Gastrocnemius medialis (tissue), 4 donors: ENCODE measurements around the gene GTF3C5. TPM values are rescaled to one million over a fixed set of nuclear protein-coding genes. Genes with fewer than 3 reads are reported as not detected.

Experiments used
- ATAC-seq, 2 donors: fragments of 150-250 bp; one replicate each; pipeline ENCODE4 v1.9.1; 2016
- DNase-seq, 2 donors: peaks; one replicate each; pipeline ENCODE4 v3.0.0-alpha.2; 2019
- H3K27ac ChIP-seq, 4 donors: fragments of 200-600 bp; sonication (generic); 1 replicate in 1 of 4; 2 replicates in 3 of 4; pipeline ENCODE4 v1.5.1; 2016 to 2018; ENCODE audit warnings: mild to moderate bottlenecking in 2 of 4, moderate library complexity in 1 of 4
- H3K27me3 ChIP-seq, 3 donors: fragments of 200-600 bp; sonication (generic) in 2 of 3; 1 replicate in 1 of 3; 2 replicates in 2 of 3; pipeline versions ENCODE4 v1.5.1 to v1.6.0; 2016 to 2019; ENCODE audit warnings: mild to moderate bottlenecking in 1 of 3, moderate library complexity in 1 of 3
- H3K36me3 ChIP-seq, 2 donors: fragments of 200-600 bp; sonication (generic) in 1 of 2; one replicate each; pipeline ENCODE4 v1.5.1; 2017 to 2018
- H3K4me1 ChIP-seq, 2 donors: fragments of 200-600 bp; sonication (generic) in 1 of 2; one replicate each; pipeline ENCODE4 v1.5.1; 2016 to 2017; ENCODE audit warnings: mild to moderate bottlenecking in 2 of 2
- H3K4me3 ChIP-seq, 4 donors: fragments of 200-600 bp; sonication (generic) in 3 of 4; 1 replicate in 1 of 4; 2 replicates in 3 of 4; pipeline ENCODE4 v1.5.1; 2016 to 2019; ENCODE audit warnings: mild to moderate bottlenecking in 2 of 4
- H3K9me3 ChIP-seq, 3 donors: fragments of 200-600 bp; sonication (generic) in 2 of 3; 1 replicate in 1 of 3; 2 replicates in 2 of 3; pipeline ENCODE4 v1.5.1; 2016 to 2019
- CTCF ChIP-seq, 5 experiments: fragments of 450-650 bp in 3 of 5; fragments of 200-600 bp in 2 of 5; sonication (generic) in 2 of 5; IDR thresholded peaks in 4 of 5; conservative IDR thresholded peaks in 1 of 5; 1 replicate in 4 of 5; 2 replicates in 1 of 5; pipeline ENCODE4 v1.5.1; 2016 to 2019; ENCODE audit warnings: antibody characterized with exemption in 5 of 5, mild to moderate bottlenecking in 3 of 5, moderate library complexity in 3 of 5
- POLR2A ChIP-seq, 2 donors: fragments of 450-650 bp; IDR thresholded peaks; one replicate each; pipeline ENCODE4 v1.6.1; 2017; ENCODE audit warnings: antibody characterized with exemption in 2 of 2, mild to moderate bottlenecking in 2 of 2, moderate library complexity in 2 of 2
- in situ Hi-C, 4 donors: fragments of 200-750 bp; cut with MboI; loops; one replicate each; pipeline versions ENCODE4 v1.15.0 to v1.8.0; 2017; ENCODE audit warnings: low sequenced_read_pairs in 4 of 4
- intact Hi-C: fragments of 100-400 bp; cut with DNase I; formaldehyde crosslinking; loops from one replicate; pipeline ENCODE4 v1.15.1; 2023; ENCODE audit warnings: low total_unique reads
- total RNA-seq, 4 donors: library from RNA; depleted of rRNA; stranded (reverse); fragments of >200 nt; gene quantifications; one replicate each; pipeline versions ENCODE4 v1.1.0 to v1.2.3, GENCODE V29; 2016

Gene GTF3C5
- total RNA-seq, 4 donors from 2014 or later = 48.1 to 55.3 (median 51.5) TPM

GRCh38 chr9:132998831-132999635 lies 31.8 kb upstream of the GTF3C5 start:
- in situ Hi-C loops (no loop called here), intact Hi-C loops (no loop called here)
- TF ChIP-seq POLR2A (IDR thresholded peaks at IDR 0.05) (no peak), CTCF (IDR thresholded peaks at IDR 0.05 in 4 of 5, conservative IDR thresholded peaks at IDR 0.05 in 1 of 5) (no peak)
- H3K9me3 ChIP-seq = no peaks in the 10 kb centered on the region
- no peak for ATAC-seq
- peaks cover 12 to 33% (median 21%) of the 10 kb centered on the region in 3 donors for H3K27me3 ChIP-seq
- no peak for DNase-seq
- no peak overlapping the region for H3K4me3 ChIP-seq
- no peaks in the 10 kb centered on the region for H3K36me3 ChIP-seq
- H3K4me1 ChIP-seq = no peaks in the 10 kb centered on the region
- H3K27ac ChIP-seq = no peak overlapping the region

- Histone ChIP-seq H3K27ac (no peak overlapping the region), H3K27me3 (peaks cover 12 to 22% (median 18%) of the 10 kb centered on the region in 3 donors), H3K9me3 (no peaks in the 10 kb centered on the region), H3K4me3 (no peak overlapping the region), H3K4me1 (no peaks in the 10 kb centered on the region), H3K36me3 (no peaks in the 10 kb centered on the region)
- ATAC-seq = no peak
- intact Hi-C loops (no loop called here), in situ Hi-C loops (no loop called here)
- DNase-seq = no peak
- TF ChIP-seq POLR2A (IDR thresholded peaks at IDR 0.05) (no peak), CTCF (IDR thresholded peaks at IDR 0.05 in 4 of 5, conservative IDR thresholded peaks at IDR 0.05 in 1 of 5) (no peak)
Observed at GRCh38 chr9:133002147-133003070, 28.4 kb upstream of the GTF3C5 start.

- intact Hi-C loops = no loop called here
- no peaks in the 10 kb centered on the region for H3K4me1 ChIP-seq
Observed at GRCh38 chr9:133003071-133003461, 27.7 kb upstream of the GTF3C5 start.

GRCh38 chr9:133003671-133004090 lies 27.1 kb upstream of the GTF3C5 start:
- intact Hi-C loops = no loop called here
- in situ Hi-C loops = no loop called here
- no peak for ATAC-seq
- no peaks in the 10 kb centered on the region for H3K9me3 ChIP-seq
- no peak for DNase-seq
- no peaks in the 10 kb centered on the region for H3K4me1 ChIP-seq
- H3K4me3 ChIP-seq = no peak overlapping the region
- H3K27me3 ChIP-seq = peaks cover 18 to 25% (median 18%) of the 10 kb centered on the region in 3 donors
- TF ChIP-seq POLR2A (IDR thresholded peaks at IDR 0.05) (no peak), CTCF (IDR thresholded peaks at IDR 0.05 in 4 of 5, conservative IDR thresholded peaks at IDR 0.05 in 1 of 5) (no peak)
- no peaks in the 10 kb centered on the region for H3K36me3 ChIP-seq
- no peak overlapping the region for H3K27ac ChIP-seq

More at GRCh38 chr9:133003071-133003461, 27.7 kb upstream of the GTF3C5 start:
- TF ChIP-seq CTCF (IDR thresholded peaks at IDR 0.05 in 4 of 5, conservative IDR thresholded peaks at IDR 0.05 in 1 of 5) = no peak
- no peak for TF ChIP-seq POLR2A (IDR thresholded peaks at IDR 0.05)
- in situ Hi-C loops = no loop called here
- H3K27me3 ChIP-seq = peaks cover 16 to 25% (median 18%) of the 10 kb centered on the region in 3 donors
- no peaks in the 10 kb centered on the region for H3K9me3 ChIP-seq
- ATAC-seq (no peak), DNase-seq (no peak)
- no peak overlapping the region for H3K4me3 ChIP-seq
- H3K27ac ChIP-seq = no peak overlapping the region
- H3K36me3 ChIP-seq = no peaks in the 10 kb centered on the region
